NCI-H510A treated with DMSO at 0.1 percent for 48 hours (cell line): ENCODE data around the gene POM121C.
"Not testable (repeated sequence)": the region's sequence is repeated elsewhere in the genome, so short reads cannot be mapped to it uniquely, and the experiment has no call there.

Source experiments
- DNase-seq: peaks from one replicate; lab custom pipeline; 2025; lab: John Stamatoyannopoulos, UW

Gene POM121C

DNA sequence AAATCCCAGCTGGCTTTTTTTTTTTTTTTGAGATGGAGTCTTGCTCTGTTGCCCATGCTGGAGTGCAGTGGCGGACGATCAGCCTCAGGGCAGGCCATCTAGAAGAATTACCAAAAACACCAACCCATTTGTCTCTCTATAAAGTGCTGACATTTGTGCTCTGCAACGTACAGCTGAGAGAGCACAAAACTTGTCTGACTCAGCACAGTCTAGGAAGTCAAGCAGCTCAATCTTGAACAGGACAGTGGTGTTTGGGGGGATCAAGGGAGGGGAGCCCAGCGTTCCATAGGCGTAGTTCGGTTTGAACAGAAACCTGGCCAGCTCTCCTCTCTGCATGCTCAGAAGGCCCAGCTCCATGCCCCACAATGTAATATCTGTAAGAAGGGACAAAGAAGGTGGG, 92.9 kb downstream of the POM121C start:
- DNase-seq = not testable (repeated sequence)

DNA sequence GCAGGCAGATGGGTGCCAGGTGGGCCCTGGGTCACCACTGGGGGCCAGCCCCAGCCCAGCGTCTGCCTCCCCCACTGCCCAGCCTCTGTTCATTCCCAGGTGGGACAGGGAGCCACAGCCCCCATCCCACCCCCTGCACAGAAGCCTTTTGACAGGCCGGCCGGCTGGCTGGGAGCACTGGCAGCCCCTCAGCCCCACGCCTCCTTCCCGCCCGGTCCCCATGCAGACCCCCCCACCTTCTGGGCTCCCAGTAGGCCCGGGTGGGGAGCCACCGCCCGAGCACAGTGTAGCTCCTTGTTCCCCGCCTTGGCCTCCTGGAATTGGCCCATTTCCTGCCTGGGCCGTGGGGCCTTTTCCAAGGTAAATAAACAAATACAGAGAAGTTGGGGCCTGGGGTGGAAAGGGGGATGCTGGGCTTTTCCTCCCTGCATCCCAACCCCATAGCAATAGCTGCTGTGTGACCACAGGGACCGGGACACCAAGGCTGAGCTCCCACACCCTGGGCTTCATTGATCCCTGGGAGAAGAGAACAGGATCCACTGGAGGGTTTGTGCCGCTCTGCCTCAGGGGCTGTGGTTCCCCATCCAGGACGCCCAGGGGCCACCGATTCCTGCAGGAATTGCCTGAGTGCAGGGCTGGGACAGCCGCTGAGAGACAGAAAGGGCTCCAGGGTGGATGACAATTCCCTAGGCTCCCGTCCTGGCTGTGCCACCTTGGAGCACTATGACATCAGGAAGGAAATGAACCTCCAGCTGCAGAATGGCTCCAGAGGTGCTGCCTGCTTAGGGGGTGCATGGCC, 111.4 kb downstream of the POM121C start:
- not testable (repeated sequence) for DNase-seq

GRCh38 chr7:75374144-75374518, 112.0 kb downstream of the POM121C start:
- not testable (repeated sequence) for DNase-seq

DNA sequence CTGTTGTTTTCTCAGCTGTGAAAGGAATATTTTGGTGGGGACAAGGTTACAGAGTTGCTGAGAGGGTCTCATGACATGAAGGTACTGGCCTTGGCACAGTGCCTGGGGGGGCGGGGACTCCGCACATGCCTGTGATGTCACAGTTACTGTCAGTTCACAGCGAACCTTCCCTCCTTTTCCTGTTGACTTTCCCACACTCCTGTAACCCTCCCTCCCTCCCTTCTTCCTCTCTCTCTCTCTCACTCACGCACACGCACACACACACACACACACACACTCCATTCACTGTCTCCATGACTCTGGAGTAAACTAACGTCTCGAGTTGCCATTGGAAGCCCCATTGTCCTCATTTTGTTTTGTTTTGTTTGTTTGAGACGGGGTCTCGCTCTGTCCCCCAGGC, 118.8 kb downstream of the POM121C start:
- DNase-seq = not testable (repeated sequence)
